Fibroblast of lung (primary cell): ENCODE measurements around the gene CALM3. TPM values are rescaled to one million over a fixed set of nuclear protein-coding genes. Genes with fewer than 3 reads are reported as not detected.
A peak's percentile ranks its signal among the peaks of the same experiment; 100 is the strongest.
"Not testable (repeated sequence)": the region's sequence is repeated elsewhere in the genome, so short reads cannot be mapped to it uniquely, and the experiment has no call there.

Experiments
- DNase-seq, 2 donors: peaks; one replicate each; pipeline versions ENCODE4 v3.0.0 to v3.0.0-alpha.2; 2010; ENCODE audit warnings: low read depth in 2 of 2
- H2AFZ ChIP-seq: 2 replicates; pipeline ENCODE4 v1.5.1; 2012; ENCODE audit warnings: low read length, control low read depth, inconsistent platforms
- H3K27ac ChIP-seq: 2 replicates; pipeline ENCODE4 v1.5.1; 2011; ENCODE audit warnings: low read length, control low read depth; ENCODE audit not compliant: insufficient read depth
- H3K27me3 ChIP-seq: 2 replicates; pipeline ENCODE4 v1.5.1; 2011; ENCODE audit warnings: mild to moderate bottlenecking, low read length; ENCODE audit not compliant: control insufficient read depth, insufficient read depth
- H3K36me3 ChIP-seq: 2 replicates; pipeline ENCODE4 v1.5.1; 2011; ENCODE audit warnings: low read length; ENCODE audit not compliant: control insufficient read depth, insufficient read depth
- H3K4me1 ChIP-seq: 2 replicates; pipeline ENCODE4 v1.5.1; 2011; ENCODE audit warnings: low read length; ENCODE audit not compliant: control insufficient read depth, insufficient read depth; ENCODE audit errors: extremely low read depth
- H3K4me2 ChIP-seq: 2 replicates; pipeline ENCODE4 v1.5.1; 2011; ENCODE audit warnings: low read length, control low read depth; ENCODE audit not compliant: insufficient read depth; ENCODE audit errors: extremely low read depth
- H3K4me3 ChIP-seq, 4 experiments: fragments of 200-600 bp in 1 of 4; sonication (generic) in 1 of 4; replicated peaks in 1 of 4; 2 replicates each; pipeline ENCODE4 v1.5.1; 2011 to 2016; ENCODE audit warnings: low read length in 4 of 4, low read depth in 3 of 4, mild to moderate bottlenecking in 3 of 4, control low read depth in 2 of 4, inconsistent platforms in 1 of 4, mixed read lengths in 1 of 4; ENCODE audit not compliant: insufficient read depth in 1 of 4; ENCODE audit errors: control extremely low read depth in 1 of 4
- H3K79me2 ChIP-seq: 2 replicates; pipeline ENCODE4 v1.5.1; 2012; ENCODE audit warnings: mild to moderate bottlenecking, low read length, inconsistent platforms; ENCODE audit not compliant: control insufficient read depth, insufficient read depth
- H3K9ac ChIP-seq: 2 replicates; pipeline ENCODE4 v1.5.1; 2011; ENCODE audit warnings: mild to moderate bottlenecking, low read length, control low read depth; ENCODE audit not compliant: insufficient read depth
- H3K9me3 ChIP-seq: 2 replicates; pipeline ENCODE4 v1.5.1; 2012; ENCODE audit warnings: low read depth, low read length; ENCODE audit not compliant: control insufficient read depth, insufficient read depth
- H4K20me1 ChIP-seq: 2 replicates; pipeline ENCODE4 v1.5.1; 2011; ENCODE audit warnings: low read length; ENCODE audit not compliant: control insufficient read depth, insufficient read depth; ENCODE audit errors: extremely low read depth
- CTCF ChIP-seq, 2 donors: IDR thresholded peaks in 1 of 2; conservative IDR thresholded peaks in 1 of 2; 1 replicate in 1 of 2; 2 replicates in 1 of 2; pipeline ENCODE4 v1.5.1; 2011 to 2012; ENCODE audit warnings: low read length in 2 of 2, control low read depth in 1 of 2, inconsistent platforms in 1 of 2, low read depth in 1 of 2, mild to moderate bottlenecking in 1 of 2
- EZH2 ChIP-seq: IDR thresholded peaks from 2 replicates; pipeline ENCODE4 v1.5.1; 2012; ENCODE audit warnings: low read length, control low read depth, mild to moderate bottlenecking; ENCODE audit errors: missing control alignments
- polyA plus RNA-seq, 2 donors: library from polyadenylated mRNA; depleted of rRNA in 1 of 2; stranded (reverse) in 1 of 2; unstranded in 1 of 2; fragments of >200 nt; gene quantifications; 2 replicates each; pipeline ENCODE4 v1.2.1, GENCODE V29; 2011 to 2012; ENCODE audit warnings: missing spikeins in 1 of 2
- total RNA-seq: library from RNA; depleted of rRNA; stranded (reverse); fragments of >200 nt; gene quantifications from 2 replicates; pipeline ENCODE4 v1.2.1, GENCODE V29; 2014

CALM3 gene
- total and polyA plus RNA-seq, 2 donors (not counting 1 experiment from before 2014, with no cell fraction given): 160 to 901 TPM

GRCh38 chr19:46624958-46625661 lies 24.0 kb downstream of the CALM3 start, which contains the start of gene PTGIR:
TSS of gene PTGIR (minus strand) at chr19:46625089. CDS start at chr19:46624225, 864 bp downstream.
- Histone ChIP-seq H3K4me2 (peak within 1 kb of the TSS; percentile 81), H3K9ac (peak within 1 kb of the TSS; percentile 61), H3K27ac (peak within 1 kb of the TSS; percentile 71), H3K27me3 (no peaks in the 10 kb centered on the region), H3K79me2 (peaks cover 30% of the 10 kb centered on the region), H4K20me1 (no peaks in the 10 kb centered on the region), H3K36me3 (peaks cover 3% of the 10 kb centered on the region), H3K4me1 (peaks cover 28% of the 10 kb centered on the region), H3K4me3 (peak within 1 kb of the TSS; percentile 6 to 63 (median 52)), H2AFZ (peak within 1 kb of the TSS; percentile 48), H3K9me3 (no peaks in the 10 kb centered on the region)
- peak; percentile 67 to 78 for DNase-seq
- peak in 1 of 2 donors; percentile 23 for TF ChIP-seq CTCF (conservative IDR thresholded peaks at IDR 0.05 in 1 of 2, IDR thresholded peaks at IDR 0.05 in 1 of 2; ENCODE audit: low read depth in 1 of 2, low read length in 2 of 2)
- TF ChIP-seq EZH2: no peak

GRCh38 chr19:46625731-46626130 lies 24.6 kb downstream of the CALM3 start:
- no peak overlapping the region for H3K9ac ChIP-seq
- no peak overlapping the region for H3K4me2 ChIP-seq
- peak overlapping the region; percentile 71 for H3K27ac ChIP-seq
- DNase-seq: no peak
- no peaks in the 10 kb centered on the region for H3K27me3 ChIP-seq
- no peaks in the 10 kb centered on the region for H4K20me1 ChIP-seq
- TF ChIP-seq EZH2 (no peak), CTCF (conservative IDR thresholded peaks at IDR 0.05 in 1 of 2, IDR thresholded peaks at IDR 0.05 in 1 of 2; ENCODE audit: low read depth in 1 of 2, low read length in 2 of 2) (no peak)
- H3K36me3 ChIP-seq: peaks cover 3% of the 10 kb centered on the region
- H3K9me3 ChIP-seq: no peaks in the 10 kb centered on the region
- peaks cover 24% of the 10 kb centered on the region for H3K4me1 ChIP-seq
- H3K4me3 ChIP-seq: no peak overlapping the region
- H2AFZ ChIP-seq: no peak overlapping the region
- peaks cover 30% of the 10 kb centered on the region for H3K79me2 ChIP-seq

- Histone ChIP-seq H3K27me3 (no peaks in the 10 kb centered on the region), H3K9ac (no peak overlapping the region), H3K27ac (no peak overlapping the region), H3K79me2 (peaks cover 26% of the 10 kb centered on the region), H3K4me2 (no peak overlapping the region), H4K20me1 (no peaks in the 10 kb centered on the region), H3K36me3 (peaks cover 3% of the 10 kb centered on the region), H2AFZ (no peak overlapping the region), H3K9me3 (no peaks in the 10 kb centered on the region), H3K4me1 (peaks cover 26% of the 10 kb centered on the region), H3K4me3 (no peak overlapping the region)
- no peak for DNase-seq
- TF ChIP-seq CTCF (conservative IDR thresholded peaks at IDR 0.05 in 1 of 2, IDR thresholded peaks at IDR 0.05 in 1 of 2; ENCODE audit: low read depth in 1 of 2, low read length in 2 of 2) (no peak), EZH2 (no peak)
Measured at GRCh38 chr19:46626446-46626845, 25.3 kb downstream of the CALM3 start.

- H3K9me3 ChIP-seq, H3K27me3 ChIP-seq, H4K20me1 ChIP-seq, H3K79me2 ChIP-seq, H2AFZ ChIP-seq, DNase-seq, H3K36me3 ChIP-seq, H3K4me3 ChIP-seq, H3K9ac ChIP-seq, H3K4me2 ChIP-seq, H3K27ac ChIP-seq: not testable (repeated sequence)
- H3K4me1 ChIP-seq: peaks cover 24% of the 10 kb centered on the region
Measured at GRCh38 chr19:46628970-46629369, 27.8 kb downstream of the CALM3 start.
